Gastrocnemius medialis (tissue), 4 donors: ENCODE data around the gene SHKBP1. TPM values are rescaled to one million over a fixed set of nuclear protein-coding genes. Genes with fewer than 3 reads are reported as not detected.
A peak's percentile ranks its signal among the peaks of the same experiment; 100 is the strongest.

Experiments used
- ATAC-seq, 2 donors: fragments of 150-250 bp; one replicate each; pipeline ENCODE4 v1.9.1; 2016
- DNase-seq, 2 donors: peaks; one replicate each; pipeline ENCODE4 v3.0.0-alpha.2; 2019
- H3K27ac ChIP-seq, 4 donors: fragments of 200-600 bp; sonication (generic); 1 replicate in 1 of 4; 2 replicates in 3 of 4; pipeline ENCODE4 v1.5.1; 2016 to 2018; ENCODE audit warnings: mild to moderate bottlenecking in 2 of 4, moderate library complexity in 1 of 4
- H3K27me3 ChIP-seq, 3 donors: fragments of 200-600 bp; sonication (generic) in 2 of 3; 1 replicate in 1 of 3; 2 replicates in 2 of 3; pipeline versions ENCODE4 v1.5.1 to v1.6.0; 2016 to 2019; ENCODE audit warnings: mild to moderate bottlenecking in 1 of 3, moderate library complexity in 1 of 3
- H3K36me3 ChIP-seq, 2 donors: fragments of 200-600 bp; sonication (generic) in 1 of 2; one replicate each; pipeline ENCODE4 v1.5.1; 2017 to 2018
- H3K4me1 ChIP-seq, 2 donors: fragments of 200-600 bp; sonication (generic) in 1 of 2; one replicate each; pipeline ENCODE4 v1.5.1; 2016 to 2017; ENCODE audit warnings: mild to moderate bottlenecking in 2 of 2
- H3K4me3 ChIP-seq, 4 donors: fragments of 200-600 bp; sonication (generic) in 3 of 4; 1 replicate in 1 of 4; 2 replicates in 3 of 4; pipeline ENCODE4 v1.5.1; 2016 to 2019; ENCODE audit warnings: mild to moderate bottlenecking in 2 of 4
- H3K9me3 ChIP-seq, 3 donors: fragments of 200-600 bp; sonication (generic) in 2 of 3; 1 replicate in 1 of 3; 2 replicates in 2 of 3; pipeline ENCODE4 v1.5.1; 2016 to 2019
- CTCF ChIP-seq, 5 experiments: fragments of 450-650 bp in 3 of 5; fragments of 200-600 bp in 2 of 5; sonication (generic) in 2 of 5; IDR thresholded peaks in 4 of 5; conservative IDR thresholded peaks in 1 of 5; 1 replicate in 4 of 5; 2 replicates in 1 of 5; pipeline ENCODE4 v1.5.1; 2016 to 2019; ENCODE audit warnings: antibody characterized with exemption in 5 of 5, mild to moderate bottlenecking in 3 of 5, moderate library complexity in 3 of 5
- POLR2A ChIP-seq, 2 donors: fragments of 450-650 bp; IDR thresholded peaks; one replicate each; pipeline ENCODE4 v1.6.1; 2017; ENCODE audit warnings: antibody characterized with exemption in 2 of 2, mild to moderate bottlenecking in 2 of 2, moderate library complexity in 2 of 2
- in situ Hi-C, 4 donors: fragments of 200-750 bp; cut with MboI; loops; one replicate each; pipeline versions ENCODE4 v1.15.0 to v1.8.0; 2017; ENCODE audit warnings: low sequenced_read_pairs in 4 of 4
- intact Hi-C: fragments of 100-400 bp; cut with DNase I; formaldehyde crosslinking; loops from one replicate; pipeline ENCODE4 v1.15.1; 2023; ENCODE audit warnings: low total_unique reads
- total RNA-seq, 4 donors: library from RNA; depleted of rRNA; stranded (reverse); fragments of >200 nt; gene quantifications; one replicate each; pipeline versions ENCODE4 v1.1.0 to v1.2.3, GENCODE V29; 2016

The SHKBP1 gene
- total RNA-seq, 4 donors from 2014 or later: 11.1 to 24.5 (median 23.6) TPM

DNA sequence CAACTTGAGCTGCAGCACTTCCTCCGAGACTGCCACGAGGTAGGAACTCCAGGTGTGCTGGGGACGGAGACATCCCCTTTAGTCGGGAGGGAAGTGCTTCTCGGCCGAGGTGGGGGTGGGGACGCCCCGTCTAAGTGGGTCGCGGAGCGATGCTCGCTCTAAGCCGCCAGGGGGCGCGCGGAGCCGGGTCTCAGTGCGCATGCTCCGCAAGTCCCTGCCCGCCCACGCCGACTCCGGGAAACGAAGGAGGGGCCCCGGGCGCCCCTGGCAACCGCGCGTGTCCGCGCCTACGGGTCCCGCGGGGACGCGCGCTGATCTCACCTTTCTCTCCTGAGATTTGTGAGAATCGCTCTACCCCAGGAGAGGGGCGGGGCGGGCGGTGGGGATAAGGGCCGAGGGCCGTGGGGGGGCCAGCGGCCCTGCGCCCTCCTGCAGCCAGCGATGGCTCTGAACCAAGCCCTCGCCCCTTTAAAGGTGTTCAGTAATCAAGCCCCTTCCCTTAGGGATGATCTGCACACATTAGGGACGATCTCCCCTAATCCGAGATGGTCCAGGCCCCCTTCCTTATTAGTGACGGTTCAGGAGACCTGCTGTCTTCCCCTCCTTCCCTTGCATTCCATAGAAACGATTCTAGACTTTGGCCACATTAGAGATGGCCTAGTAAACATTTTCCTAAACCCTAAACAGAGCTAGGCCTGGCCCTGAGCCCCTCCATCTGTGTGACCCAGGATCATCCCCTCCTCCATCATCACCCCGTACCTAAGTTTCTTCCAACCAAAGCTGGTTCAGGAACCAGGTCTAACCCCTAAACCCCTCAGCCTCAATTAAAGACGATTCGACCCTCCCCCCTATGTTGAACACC is 47.3 kb upstream of the SHKBP1 start:
- Histone ChIP-seq H3K27ac (peak overlapping the region in 1 of 4 donors; percentile 27), H3K36me3 (no peaks in the 10 kb centered on the region), H3K4me3 (peak overlapping the region; percentile 59 to 69 (median 60)), H3K9me3 (no peaks in the 10 kb centered on the region), H3K27me3 (no peaks in the 10 kb centered on the region), H3K4me1 (peaks cover 0 to 4% of the 10 kb centered on the region in 2 donors)
- in situ Hi-C loops: no loop called here
- peak; percentile 50 to 71 for DNase-seq
- intact Hi-C loops: loop anchor here (1.0 to 2.0 kb wide), 2 partner anchors 69 to 105 kb away; no protein-coding TSS in a partner anchor
- TF ChIP-seq CTCF (IDR thresholded peaks at IDR 0.05 in 4 of 5, conservative IDR thresholded peaks at IDR 0.05 in 1 of 5): peak; percentile 93 to 98 (median 95)
- no peak for TF ChIP-seq POLR2A (IDR thresholded peaks at IDR 0.05)
- ATAC-seq: peak; percentile 89 to 91

GRCh38 chr19:40530091-40530901 is 46.4 kb upstream of the SHKBP1 start:
- Histone ChIP-seq H3K9me3 (no peaks in the 10 kb centered on the region), H3K36me3 (no peaks in the 10 kb centered on the region), H3K4me1 (peaks cover 0 to 4% of the 10 kb centered on the region in 2 donors), H3K27ac (no peak overlapping the region), H3K27me3 (no peaks in the 10 kb centered on the region), H3K4me3 (peak overlapping the region in 1 of 4 donors; percentile 59)
- no peak for DNase-seq
- TF ChIP-seq CTCF (IDR thresholded peaks at IDR 0.05 in 4 of 5, conservative IDR thresholded peaks at IDR 0.05 in 1 of 5): peak in 2 of 5 experiments; percentile 10 to 12
- TF ChIP-seq POLR2A (IDR thresholded peaks at IDR 0.05): no peak
- ATAC-seq: no peak
- in situ Hi-C loops (loop anchor here in 2 of 4 donors (10.0 kb wide), 1 partner anchor 65 kb away; no protein-coding TSS in a partner anchor), intact Hi-C loops (no loop called here)

DNA sequence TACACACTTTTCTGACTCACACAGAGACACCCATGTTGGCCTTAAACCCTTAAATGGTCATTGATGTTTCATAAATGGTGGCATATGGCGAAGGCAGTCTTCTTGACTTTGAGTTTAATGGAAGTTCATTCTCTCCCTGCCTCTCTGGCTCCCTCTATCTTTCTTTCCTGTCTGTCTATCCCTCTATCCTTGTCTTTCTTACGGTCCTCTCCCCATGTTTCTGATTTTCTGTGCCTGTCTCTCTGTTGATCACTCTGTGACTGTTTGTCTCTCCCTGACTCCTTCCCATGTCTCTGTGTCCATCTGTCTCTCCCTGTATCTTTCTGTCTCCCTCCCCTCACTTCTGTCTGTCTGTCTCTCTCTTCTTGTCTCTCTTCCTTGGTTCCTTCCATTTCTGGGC is 43.2 kb upstream of the SHKBP1 start:
- Histone ChIP-seq H3K9me3 (no peaks in the 10 kb centered on the region), H3K27me3 (no peaks in the 10 kb centered on the region), H3K4me1 (peaks cover 0 to 4% of the 10 kb centered on the region in 2 donors), H3K36me3 (no peaks in the 10 kb centered on the region), H3K27ac (no peak overlapping the region), H3K4me3 (no peak overlapping the region)
- intact Hi-C loops: no loop called here
- ATAC-seq: no peak
- in situ Hi-C loops: loop anchor here in 2 of 4 donors (10.0 kb wide), 1 partner anchor 61 kb away; no protein-coding TSS in a partner anchor
- DNase-seq: no peak
- no peak for TF ChIP-seq POLR2A (IDR thresholded peaks at IDR 0.05)
- TF ChIP-seq CTCF (IDR thresholded peaks at IDR 0.05 in 4 of 5, conservative IDR thresholded peaks at IDR 0.05 in 1 of 5): no peak

- no peak for TF ChIP-seq CTCF (IDR thresholded peaks at IDR 0.05 in 4 of 5, conservative IDR thresholded peaks at IDR 0.05 in 1 of 5)
- TF ChIP-seq POLR2A (IDR thresholded peaks at IDR 0.05): no peak
- no peaks in the 10 kb centered on the region for H3K9me3 ChIP-seq
- no peak for DNase-seq
- no peaks in the 10 kb centered on the region for H3K27me3 ChIP-seq
- intact Hi-C loops: no loop called here
- no peaks in the 10 kb centered on the region for H3K36me3 ChIP-seq
- H3K4me1 ChIP-seq: peaks cover 0 to 4% of the 10 kb centered on the region in 2 donors
- ATAC-seq: no peak
- H3K4me3 ChIP-seq: no peak overlapping the region
- no peak overlapping the region for H3K27ac ChIP-seq
- in situ Hi-C loops: loop anchor here in 2 of 4 donors (10.0 kb wide), 1 partner anchor 61 kb away; no protein-coding TSS in a partner anchor
Observed at GRCh38 chr19:40534148-40534547, 42.5 kb upstream of the SHKBP1 start.
